ENCODE measurements around the gene SMIM10.

SMIM10 gene

DNA sequence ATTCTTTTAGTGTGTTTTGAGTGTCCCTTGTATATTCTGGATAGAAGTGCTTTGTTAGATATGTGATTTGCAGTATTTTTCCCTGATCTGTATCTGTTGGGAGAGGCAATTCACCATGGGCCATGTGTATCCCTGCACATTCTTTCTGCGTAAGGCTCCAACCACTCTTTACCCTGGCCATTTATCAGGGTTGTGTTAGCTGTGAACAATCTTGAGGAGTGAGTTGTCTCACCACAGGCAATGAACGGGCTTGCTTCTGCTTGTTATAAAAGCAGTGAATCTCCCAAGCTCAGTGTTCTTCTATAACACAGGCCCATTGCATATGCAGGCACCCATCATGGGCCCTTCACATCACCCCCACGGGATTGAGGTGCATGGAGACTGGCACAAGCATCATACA lies 18.9 kb upstream of the SMIM10 start:
- DNase-seq (ENCODE audit: extremely low read depth, low read depth), result no peak
- TF ChIP-seq, protein P1, sequence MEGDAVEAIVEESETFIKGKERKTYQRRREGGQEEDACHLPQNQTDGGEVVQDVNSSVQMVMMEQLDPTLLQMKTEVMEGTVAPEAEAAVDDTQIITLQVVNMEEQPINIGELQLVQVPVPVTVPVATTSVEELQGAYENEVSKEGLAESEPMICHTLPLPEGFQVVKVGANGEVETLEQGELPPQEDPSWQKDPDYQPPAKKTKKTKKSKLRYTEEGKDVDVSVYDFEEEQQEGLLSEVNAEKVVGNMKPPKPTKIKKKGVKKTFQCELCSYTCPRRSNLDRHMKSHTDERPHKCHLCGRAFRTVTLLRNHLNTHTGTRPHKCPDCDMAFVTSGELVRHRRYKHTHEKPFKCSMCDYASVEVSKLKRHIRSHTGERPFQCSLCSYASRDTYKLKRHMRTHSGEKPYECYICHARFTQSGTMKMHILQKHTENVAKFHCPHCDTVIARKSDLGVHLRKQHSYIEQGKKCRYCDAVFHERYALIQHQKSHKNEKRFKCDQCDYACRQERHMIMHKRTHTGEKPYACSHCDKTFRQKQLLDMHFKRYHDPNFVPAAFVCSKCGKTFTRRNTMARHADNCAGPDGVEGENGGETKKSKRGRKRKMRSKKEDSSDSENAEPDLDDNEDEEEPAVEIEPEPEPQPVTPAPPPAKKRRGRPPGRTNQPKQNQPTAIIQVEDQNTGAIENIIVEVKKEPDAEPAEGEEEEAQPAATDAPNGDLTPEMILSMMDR (IDR thresholded peaks at IDR 0.05; ENCODE audit: low read depth, low read length), result no peak

DNA sequence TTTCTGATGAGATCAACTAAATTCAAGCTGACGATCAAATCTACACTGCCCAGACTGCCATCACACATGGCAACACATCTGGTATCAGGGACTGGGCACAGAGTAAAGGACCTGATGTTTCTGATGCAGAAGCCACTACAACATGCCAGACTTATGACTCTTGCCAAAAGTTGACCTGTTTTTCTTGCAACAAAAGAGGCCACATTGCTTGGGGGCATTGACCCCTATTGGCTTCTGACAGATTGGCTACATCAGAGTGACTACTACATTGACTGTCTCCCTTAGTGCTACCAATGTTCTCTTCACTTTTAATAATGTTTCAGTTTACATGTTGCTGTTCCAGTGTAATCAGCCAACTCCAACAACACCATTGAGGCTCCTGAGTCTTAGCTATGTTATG lies 15.3 kb upstream of the SMIM10 start:
- DNase-seq (ENCODE audit: extremely low read depth, low read depth), result no peak
- TF ChIP-seq, protein P1 (IDR thresholded peaks at IDR 0.05; ENCODE audit: low read depth, low read length), result no peak

DNA sequence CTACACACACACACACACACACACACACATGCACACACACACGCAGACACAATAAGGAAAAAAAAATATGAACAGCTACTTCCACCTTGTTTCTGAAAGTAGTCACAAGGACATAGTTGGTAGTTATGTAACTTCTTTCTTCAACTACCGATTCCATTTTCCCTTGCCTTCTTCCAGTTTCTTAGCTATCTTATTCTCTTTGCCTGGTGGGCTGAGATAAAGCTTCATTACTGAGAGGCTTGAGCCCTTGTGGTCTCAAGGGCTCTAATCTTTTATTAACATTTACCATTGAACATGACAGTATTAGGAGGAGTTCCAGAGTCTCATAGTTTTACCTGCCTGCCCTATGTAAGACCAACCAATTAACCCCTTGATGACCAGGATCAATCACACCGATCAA lies 8.9 kb upstream of the SMIM10 start:
- TF ChIP-seq, protein P1 (IDR thresholded peaks at IDR 0.05; ENCODE audit: low read depth, low read length), result no peak
- DNase-seq (ENCODE audit: extremely low read depth, low read depth), result no peak

GRCh38 chrX:134982748-134983147 lies 8.0 kb upstream of the SMIM10 start:
- no peak for DNase-seq (ENCODE audit: extremely low read depth, low read depth)
- TF ChIP-seq, protein P1 (IDR thresholded peaks at IDR 0.05; ENCODE audit: low read depth, low read length), result no peak

DNA sequence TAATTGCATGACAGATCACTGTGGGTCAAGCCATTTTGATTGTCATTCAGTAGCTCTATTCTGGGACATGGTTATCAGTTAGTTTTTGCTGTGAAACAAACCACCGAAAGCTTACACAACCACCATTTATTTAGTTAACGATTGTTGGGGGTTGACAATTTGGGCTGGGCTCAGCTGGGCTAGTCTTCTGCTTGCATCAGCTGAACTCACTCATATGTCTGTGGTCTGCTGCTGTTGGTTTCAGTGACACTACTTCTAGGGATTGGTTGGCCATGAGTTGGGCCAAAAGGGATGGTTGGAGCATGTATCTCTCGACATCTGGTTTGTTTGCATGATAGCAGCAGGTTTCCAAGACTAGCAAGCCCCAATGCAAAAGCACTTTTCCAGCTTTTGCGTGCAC lies 5.3 kb upstream of the SMIM10 start:
- DNase-seq (ENCODE audit: extremely low read depth, low read depth), result no peak
- TF ChIP-seq, protein P1 (IDR thresholded peaks at IDR 0.05; ENCODE audit: low read depth, low read length), result no peak

- DNase-seq (ENCODE audit: extremely low read depth, low read depth), result no peak
- TF ChIP-seq, protein P1 (IDR thresholded peaks at IDR 0.05; ENCODE audit: low read depth, low read length), result no peak
Measured at GRCh38 chrX:134990475-134990800, 353 bp upstream of the SMIM10 start.

DNA sequence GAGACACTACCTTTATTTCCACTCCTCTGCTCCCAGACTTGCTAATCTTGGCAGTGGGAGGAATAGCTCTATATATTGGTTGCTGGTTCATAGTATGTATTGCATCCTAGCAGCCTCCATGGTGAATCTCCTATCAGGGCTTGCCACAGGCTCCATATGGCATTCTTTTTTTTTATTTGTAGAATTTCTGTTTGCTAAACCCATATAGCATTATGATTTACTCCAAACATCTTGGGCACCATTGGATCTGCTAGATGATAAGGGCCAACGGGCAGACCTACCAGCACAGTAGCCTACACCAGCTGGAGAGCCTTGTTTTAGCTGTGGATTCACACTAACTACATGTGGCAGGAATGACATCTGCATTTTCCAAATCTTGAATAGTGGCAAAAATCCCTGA lies 6.9 kb downstream of the SMIM10 start:
- no peak for DNase-seq (ENCODE audit: extremely low read depth, low read depth)
- TF ChIP-seq, protein P1 (IDR thresholded peaks at IDR 0.05; ENCODE audit: low read depth, low read length), result no peak
